Caco-2 (cell line): ENCODE data around the gene NR2F1. TPM values are rescaled to one million over a fixed set of nuclear protein-coding genes. Genes with fewer than 3 reads are reported as not detected.

Source experiments
- BruUV-seq: library from RNA; stranded (reverse); fragments of 400-500 nt; replicated peaks from 2 replicates; lab custom pipeline; 2021; lab: Mats Ljungman, UMichigan
- CTCF ChIA-PET: fragments of 300-600 bp; sonication (Branson Sonifier 250); formaldehyde crosslinking; loops from one replicate; lab custom pipeline; 2022; ENCODE audit warnings: antibody characterized with exemption; lab: Charles Lee
- POLR2A ChIA-PET: fragments of 300-600 bp; sonication (Branson Sonifier 250); formaldehyde crosslinking; loops from one replicate; lab custom pipeline; 2022; ENCODE audit warnings: antibody characterized with exemption; lab: Charles Lee
- DNase-seq, 2 experiments: peaks; one replicate each; pipeline versions ENCODE4 v3.0.0 to v3.0.0-alpha.2; 2020 to 2022
- H3K27me3 ChIP-seq: replicated peaks from 2 replicates; pipeline ENCODE4 v1.6.0; 2011; ENCODE audit warnings: low read length; ENCODE audit not compliant: control insufficient read depth, insufficient read depth
- H3K36me3 ChIP-seq: 2 replicates; pipeline ENCODE4 v1.5.1; 2011; ENCODE audit warnings: low read length; ENCODE audit not compliant: control insufficient read depth, insufficient read depth
- H3K4me1 ChIP-seq: fragments of 250-450 bp; sonication (Bioruptor Pico); 2 replicates; pipeline ENCODE4 v1.5.1; 2020; ENCODE audit warnings: mild to moderate bottlenecking
- H3K4me3 ChIP-seq: 2 replicates; pipeline ENCODE4 v1.5.1; 2011; ENCODE audit warnings: low read depth, mild to moderate bottlenecking, control low read depth, low read length
- H3K9me3 ChIP-seq: fragments of 250-450 bp; sonication (Bioruptor Pico); 2 replicates; pipeline ENCODE4 v1.5.1; 2020; ENCODE audit warnings: mild to moderate bottlenecking, moderate library complexity
- H3K27ac Mint-ChIP-seq: one replicate; pipeline ENCODE4 v1.8.0; 2022; ENCODE audit warnings: mixed read lengths; ENCODE audit not compliant: unreplicated experiment
- H3K27me3 Mint-ChIP-seq: one replicate; pipeline ENCODE4 v1.8.0; 2022; ENCODE audit warnings: mixed read lengths; ENCODE audit not compliant: insufficient read depth, unreplicated experiment
- H3K36me3 Mint-ChIP-seq: one replicate; pipeline ENCODE4 v1.8.0; 2022; ENCODE audit warnings: mild to moderate bottlenecking, mixed read lengths; ENCODE audit not compliant: insufficient read depth, unreplicated experiment
- H3K4me1 Mint-ChIP-seq: one replicate; pipeline ENCODE4 v1.8.0; 2022; ENCODE audit warnings: low read depth, mixed read lengths; ENCODE audit not compliant: unreplicated experiment
- H3K4me3 Mint-ChIP-seq: one replicate; pipeline ENCODE4 v1.8.0; 2022; ENCODE audit warnings: mild to moderate bottlenecking, moderate library complexity, mixed read lengths; ENCODE audit not compliant: unreplicated experiment
- H3K9me3 Mint-ChIP-seq: one replicate; pipeline ENCODE4 v1.8.0; 2022; ENCODE audit warnings: mixed read lengths; ENCODE audit not compliant: unreplicated experiment
- intact Hi-C: fragments of 100-400 bp; cut with micrococcal nuclease; formaldehyde crosslinking; loops from one replicate; pipeline ENCODE4 v1.10.0; 2022; ENCODE audit not compliant: unreplicated experiment
- total RNA-seq: library from RNA; stranded (reverse); gene quantifications from 2 replicates; pipeline ENCODE4 v1.2.3, GENCODE V29; 2022
- TF ChIP-seq, protein P1 (sequence below), 2 experiments: fragments of 200-600 bp in 1 of 2; IDR thresholded peaks; 1 replicate in 1 of 2; 2 replicates in 1 of 2; pipeline versions ENCODE4 v1.5.1 to v1.8.0; 2011 to 2022; ENCODE audit warnings: antibody characterized with exemption in 1 of 2, control low read depth in 1 of 2, inconsistent platforms in 1 of 2, low read depth in 1 of 2, low read length in 1 of 2, mild to moderate bottlenecking in 1 of 2, moderate library complexity in 1 of 2; ENCODE audit not compliant: insufficient read depth in 1 of 2, severe bottlenecking in 1 of 2, unreplicated experiment in 1 of 2

Gene NR2F1
- total RNA-seq, 1 experiment from 2014 or later: 0.70 TPM

DNA sequence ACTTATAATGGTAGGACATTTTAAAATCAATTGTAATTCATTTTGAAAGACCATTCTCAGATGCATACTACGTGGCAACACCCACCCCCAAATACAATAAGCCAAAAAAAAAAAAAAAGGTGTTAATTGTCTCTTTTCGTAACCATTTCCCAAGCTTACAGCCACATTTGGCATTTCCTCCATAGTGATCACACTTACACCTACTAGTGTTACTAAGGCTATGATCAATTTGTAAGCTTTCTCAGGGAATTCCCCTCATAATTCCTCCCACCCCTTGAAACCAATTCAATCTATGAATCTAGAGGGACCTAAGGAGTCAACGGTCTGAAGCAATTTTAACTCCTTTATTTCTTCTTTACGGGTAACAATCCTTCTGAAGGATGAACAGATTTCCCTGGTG, 40.1 kb downstream of the NR2F1 start:
- no peak for DNase-seq
- no TSS peak for BruUV-seq
- H3K9me3 ChIP-seq: no peaks in the 10 kb centered on the region
- no peaks in the 10 kb centered on the region for H3K36me3 ChIP-seq
- Mint-ChIP-seq H3K4me1 (peaks cover 12% of the 10 kb centered on the region), H3K4me3 (no peak overlapping the region), H3K36me3 (peaks cover 5% of the 10 kb centered on the region), H3K27me3 (no peaks in the 10 kb centered on the region), H3K9me3 (no peaks in the 10 kb centered on the region), H3K27ac (no peak overlapping the region)
- POLR2A ChIA-PET: no interaction called here
- intact Hi-C loops: loop anchor here (5.0 kb wide), 3 partner anchors 44 to 179 kb away; no protein-coding TSS in a partner anchor
- no peaks in the 10 kb centered on the region for H3K27me3 ChIP-seq
- TF ChIP-seq, protein P1, sequence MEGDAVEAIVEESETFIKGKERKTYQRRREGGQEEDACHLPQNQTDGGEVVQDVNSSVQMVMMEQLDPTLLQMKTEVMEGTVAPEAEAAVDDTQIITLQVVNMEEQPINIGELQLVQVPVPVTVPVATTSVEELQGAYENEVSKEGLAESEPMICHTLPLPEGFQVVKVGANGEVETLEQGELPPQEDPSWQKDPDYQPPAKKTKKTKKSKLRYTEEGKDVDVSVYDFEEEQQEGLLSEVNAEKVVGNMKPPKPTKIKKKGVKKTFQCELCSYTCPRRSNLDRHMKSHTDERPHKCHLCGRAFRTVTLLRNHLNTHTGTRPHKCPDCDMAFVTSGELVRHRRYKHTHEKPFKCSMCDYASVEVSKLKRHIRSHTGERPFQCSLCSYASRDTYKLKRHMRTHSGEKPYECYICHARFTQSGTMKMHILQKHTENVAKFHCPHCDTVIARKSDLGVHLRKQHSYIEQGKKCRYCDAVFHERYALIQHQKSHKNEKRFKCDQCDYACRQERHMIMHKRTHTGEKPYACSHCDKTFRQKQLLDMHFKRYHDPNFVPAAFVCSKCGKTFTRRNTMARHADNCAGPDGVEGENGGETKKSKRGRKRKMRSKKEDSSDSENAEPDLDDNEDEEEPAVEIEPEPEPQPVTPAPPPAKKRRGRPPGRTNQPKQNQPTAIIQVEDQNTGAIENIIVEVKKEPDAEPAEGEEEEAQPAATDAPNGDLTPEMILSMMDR (IDR thresholded peaks at IDR 0.05; ENCODE audit: insufficient read depth in 1 of 2, low read depth in 1 of 2, low read length in 1 of 2, severe bottlenecking in 1 of 2, unreplicated experiment in 1 of 2): no peak
- no peaks in the 10 kb centered on the region for H3K4me1 ChIP-seq
- CTCF ChIA-PET: no interaction called here
- H3K4me3 ChIP-seq: no peak overlapping the region

DNA sequence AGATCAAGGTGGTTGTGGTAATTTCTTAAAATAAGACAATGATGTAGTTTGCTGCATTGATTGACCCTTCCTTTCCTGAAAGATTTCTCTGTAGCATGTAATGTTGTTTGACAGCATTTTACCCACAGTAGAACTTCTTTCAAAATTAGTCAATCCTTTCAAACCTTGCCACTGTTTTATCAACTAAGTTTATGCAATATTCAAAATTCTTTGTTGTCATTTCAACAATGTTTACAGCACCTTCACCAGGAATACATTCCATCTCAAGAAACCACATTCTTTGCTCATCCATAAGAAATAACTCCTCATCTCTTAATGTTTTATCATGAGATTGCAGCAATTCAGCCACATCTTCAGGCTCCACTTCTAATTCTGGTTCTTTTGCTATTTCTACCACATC, 43.8 kb downstream of the NR2F1 start:
- H3K27ac Mint-ChIP-seq: no peak overlapping the region
- no peaks in the 10 kb centered on the region for H3K27me3 Mint-ChIP-seq
- H3K9me3 ChIP-seq: no peaks in the 10 kb centered on the region
- no peak overlapping the region for H3K4me3 Mint-ChIP-seq
- H3K4me1 ChIP-seq: no peaks in the 10 kb centered on the region
- intact Hi-C loops: no loop called here
- H3K4me1 Mint-ChIP-seq: peaks cover 3% of the 10 kb centered on the region
- DNase-seq: no peak
- no peaks in the 10 kb centered on the region for H3K36me3 Mint-ChIP-seq
- H3K36me3 ChIP-seq: no peaks in the 10 kb centered on the region
- CTCF ChIA-PET: no interaction called here
- no peak overlapping the region for H3K4me3 ChIP-seq
- H3K9me3 Mint-ChIP-seq: no peaks in the 10 kb centered on the region
- TF ChIP-seq, protein P1 (IDR thresholded peaks at IDR 0.05; ENCODE audit: insufficient read depth in 1 of 2, low read depth in 1 of 2, low read length in 1 of 2, severe bottlenecking in 1 of 2, unreplicated experiment in 1 of 2): no peak
- BruUV-seq: no TSS peak
- H3K27me3 ChIP-seq: no peaks in the 10 kb centered on the region
- POLR2A ChIA-PET: no interaction called here

DNA sequence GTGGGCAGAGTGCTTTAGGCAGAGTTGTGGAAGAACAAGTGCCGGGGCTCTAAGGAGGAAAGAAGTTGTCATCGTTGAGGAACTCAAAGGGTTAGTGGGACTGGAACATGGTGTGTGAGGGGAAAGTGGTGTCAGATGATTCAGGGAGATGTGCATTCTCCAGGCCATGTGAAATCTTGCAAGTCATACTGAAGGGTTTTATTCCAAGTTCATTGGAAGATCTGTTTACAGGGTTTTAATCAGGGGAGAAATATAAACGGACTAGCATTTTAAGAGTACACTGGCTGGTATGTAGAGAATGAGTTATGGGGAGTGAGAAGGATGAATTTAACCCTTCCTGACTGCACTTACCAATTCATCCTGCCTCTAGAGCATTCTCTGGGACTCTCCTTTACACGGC, 49.3 kb downstream of the NR2F1 start:
- TF ChIP-seq, protein P1 (IDR thresholded peaks at IDR 0.05; ENCODE audit: insufficient read depth in 1 of 2, low read depth in 1 of 2, low read length in 1 of 2, severe bottlenecking in 1 of 2, unreplicated experiment in 1 of 2): no peak
- Mint-ChIP-seq H3K9me3 (no peaks in the 10 kb centered on the region), H3K27ac (no peak overlapping the region), H3K36me3 (no peaks in the 10 kb centered on the region), H3K4me3 (no peak overlapping the region), H3K27me3 (no peaks in the 10 kb centered on the region), H3K4me1 (peaks cover 3% of the 10 kb centered on the region)
- Histone ChIP-seq H3K36me3 (no peaks in the 10 kb centered on the region), H3K4me1 (peaks cover under 1% of the 10 kb centered on the region; the same call in 1 of the 2 replicates), H3K9me3 (no peaks in the 10 kb centered on the region), H3K27me3 (no peaks in the 10 kb centered on the region), H3K4me3 (no peak overlapping the region)
- CTCF ChIA-PET: no interaction called here
- POLR2A ChIA-PET: no interaction called here
- no TSS peak for BruUV-seq
- intact Hi-C loops: no loop called here
- no peak for DNase-seq
